ENCODE results near the gene RREB1.
A peak's percentile ranks its signal among the peaks of the same experiment; 100 is the strongest.

The RREB1 gene

GRCh38 chr6:7267071-7267465, 159.3 kb downstream of the RREB1 start:
- no peak for DNase-seq (ENCODE audit: low read depth)
- TF ChIP-seq, protein P1, sequence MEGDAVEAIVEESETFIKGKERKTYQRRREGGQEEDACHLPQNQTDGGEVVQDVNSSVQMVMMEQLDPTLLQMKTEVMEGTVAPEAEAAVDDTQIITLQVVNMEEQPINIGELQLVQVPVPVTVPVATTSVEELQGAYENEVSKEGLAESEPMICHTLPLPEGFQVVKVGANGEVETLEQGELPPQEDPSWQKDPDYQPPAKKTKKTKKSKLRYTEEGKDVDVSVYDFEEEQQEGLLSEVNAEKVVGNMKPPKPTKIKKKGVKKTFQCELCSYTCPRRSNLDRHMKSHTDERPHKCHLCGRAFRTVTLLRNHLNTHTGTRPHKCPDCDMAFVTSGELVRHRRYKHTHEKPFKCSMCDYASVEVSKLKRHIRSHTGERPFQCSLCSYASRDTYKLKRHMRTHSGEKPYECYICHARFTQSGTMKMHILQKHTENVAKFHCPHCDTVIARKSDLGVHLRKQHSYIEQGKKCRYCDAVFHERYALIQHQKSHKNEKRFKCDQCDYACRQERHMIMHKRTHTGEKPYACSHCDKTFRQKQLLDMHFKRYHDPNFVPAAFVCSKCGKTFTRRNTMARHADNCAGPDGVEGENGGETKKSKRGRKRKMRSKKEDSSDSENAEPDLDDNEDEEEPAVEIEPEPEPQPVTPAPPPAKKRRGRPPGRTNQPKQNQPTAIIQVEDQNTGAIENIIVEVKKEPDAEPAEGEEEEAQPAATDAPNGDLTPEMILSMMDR (IDR thresholded peaks at IDR 0.05; ENCODE audit: control insufficient read depth, extremely low read depth, insufficient read depth): no peak
- no peak overlapping the region for H3K4me3 ChIP-seq (ENCODE audit: low read depth, low read length)

DNA sequence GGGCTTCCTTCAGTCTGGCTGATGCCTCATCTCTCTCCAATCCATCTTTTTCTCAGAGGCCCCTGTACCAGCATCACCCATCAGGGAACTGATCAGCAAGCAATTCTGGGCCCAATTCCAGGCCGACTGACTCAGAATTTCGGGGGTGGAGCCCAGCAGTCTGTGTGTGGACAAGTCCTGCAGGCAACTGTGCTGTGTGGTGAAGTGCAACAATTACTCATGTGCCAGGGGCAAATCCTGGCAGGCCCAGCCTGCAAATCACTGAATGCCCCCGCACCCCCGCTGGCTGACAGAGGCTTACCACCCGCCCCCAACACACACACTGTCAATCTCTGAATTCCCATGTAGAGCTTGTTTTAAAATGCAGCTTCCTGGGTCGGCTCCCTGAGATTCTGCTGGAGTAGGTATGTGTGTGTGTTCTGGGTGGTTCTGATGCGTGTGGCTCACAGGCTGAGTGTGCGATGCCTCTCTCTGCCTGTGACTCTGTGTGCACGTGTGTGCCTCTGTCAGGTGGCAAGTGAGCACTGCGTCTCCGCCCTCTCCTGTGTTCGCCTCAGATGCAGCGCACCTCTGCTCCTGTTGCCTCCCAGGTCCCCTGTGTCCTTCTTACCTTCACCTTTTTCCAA, 159.8 kb downstream of the RREB1 start:
- DNase-seq (ENCODE audit: low read depth): peak; percentile 25
- TF ChIP-seq, protein P1 (IDR thresholded peaks at IDR 0.05; ENCODE audit: control insufficient read depth, extremely low read depth, insufficient read depth): no peak
- H3K4me3 ChIP-seq (ENCODE audit: low read depth, low read length): no peak overlapping the region

- TF ChIP-seq, protein P1 (IDR thresholded peaks at IDR 0.05; ENCODE audit: control insufficient read depth, extremely low read depth, insufficient read depth): no peak
- no peak for DNase-seq (ENCODE audit: low read depth)
- no peak overlapping the region for H3K4me3 ChIP-seq (ENCODE audit: low read depth, low read length)
Observed at GRCh38 chr6:7268362-7268761, 160.6 kb downstream of the RREB1 start.

DNA sequence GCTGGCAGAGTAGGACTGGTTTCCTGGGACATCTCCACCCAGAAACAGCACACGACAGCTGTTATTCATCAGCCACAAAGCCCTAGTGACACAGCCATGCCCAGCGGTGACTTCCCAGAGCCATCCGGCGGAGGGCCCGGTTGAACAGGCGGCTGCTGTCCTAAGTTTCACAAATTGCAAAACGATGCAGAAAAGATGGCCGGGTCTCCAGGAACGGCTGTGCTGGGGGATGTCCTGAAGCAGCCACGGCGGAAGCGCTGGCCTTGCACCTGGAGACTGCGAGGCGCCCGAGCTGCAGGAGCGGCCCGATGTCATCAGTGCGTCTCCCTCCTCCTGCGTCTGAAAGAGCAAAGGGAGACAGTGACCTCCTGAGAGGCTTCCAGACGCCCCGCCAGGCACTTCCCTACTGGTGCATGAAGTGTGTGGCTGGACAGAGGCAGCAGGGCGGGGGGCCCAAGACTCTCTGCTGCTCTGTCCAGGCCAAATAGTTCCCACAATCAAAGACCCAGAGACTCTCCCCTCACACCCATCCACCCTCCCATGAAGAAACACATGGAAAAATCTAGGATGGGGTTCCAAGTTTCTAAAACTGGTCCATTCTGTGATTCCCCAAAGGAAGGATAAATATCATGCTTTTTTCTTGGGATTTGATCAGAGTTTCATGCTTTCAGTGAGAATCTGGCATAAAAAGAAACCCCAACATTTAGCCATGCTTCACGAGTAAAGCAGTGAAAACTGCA, 161.2 kb downstream of the RREB1 start:
- no peak for DNase-seq (ENCODE audit: low read depth)
- H3K4me3 ChIP-seq (ENCODE audit: low read depth, low read length): no peak overlapping the region
- TF ChIP-seq, protein P1 (IDR thresholded peaks at IDR 0.05; ENCODE audit: control insufficient read depth, extremely low read depth, insufficient read depth): no peak

GRCh38 chr6:7269816-7270215, 162.1 kb downstream of the RREB1 start:
- no peak overlapping the region for H3K4me3 ChIP-seq (ENCODE audit: low read depth, low read length)
- TF ChIP-seq, protein P1 (IDR thresholded peaks at IDR 0.05; ENCODE audit: control insufficient read depth, extremely low read depth, insufficient read depth): no peak
- DNase-seq (ENCODE audit: low read depth): no peak

- no peak for DNase-seq (ENCODE audit: low read depth)
- no peak overlapping the region for H3K4me3 ChIP-seq (ENCODE audit: low read depth, low read length)
Observed at GRCh38 chr6:7270320-7271204, 162.8 kb downstream of the RREB1 start.

More at GRCh38 chr6:7270320-7271204, 162.8 kb downstream of the RREB1 start:
- TF ChIP-seq, protein P1 (IDR thresholded peaks at IDR 0.05; ENCODE audit: control insufficient read depth, extremely low read depth, insufficient read depth): no peak
